GM21737 (cell line): ENCODE measurements around the gene LAMB3.

Experiments
- ATAC-seq: cut with Tn5 transposase; IDR thresholded peaks from one replicate; pipeline ENCODE4 v1.9.1; 2021; ENCODE audit warnings: mild to moderate bottlenecking, moderate library complexity; ENCODE audit not compliant: unreplicated experiment

LAMB3 gene

DNA sequence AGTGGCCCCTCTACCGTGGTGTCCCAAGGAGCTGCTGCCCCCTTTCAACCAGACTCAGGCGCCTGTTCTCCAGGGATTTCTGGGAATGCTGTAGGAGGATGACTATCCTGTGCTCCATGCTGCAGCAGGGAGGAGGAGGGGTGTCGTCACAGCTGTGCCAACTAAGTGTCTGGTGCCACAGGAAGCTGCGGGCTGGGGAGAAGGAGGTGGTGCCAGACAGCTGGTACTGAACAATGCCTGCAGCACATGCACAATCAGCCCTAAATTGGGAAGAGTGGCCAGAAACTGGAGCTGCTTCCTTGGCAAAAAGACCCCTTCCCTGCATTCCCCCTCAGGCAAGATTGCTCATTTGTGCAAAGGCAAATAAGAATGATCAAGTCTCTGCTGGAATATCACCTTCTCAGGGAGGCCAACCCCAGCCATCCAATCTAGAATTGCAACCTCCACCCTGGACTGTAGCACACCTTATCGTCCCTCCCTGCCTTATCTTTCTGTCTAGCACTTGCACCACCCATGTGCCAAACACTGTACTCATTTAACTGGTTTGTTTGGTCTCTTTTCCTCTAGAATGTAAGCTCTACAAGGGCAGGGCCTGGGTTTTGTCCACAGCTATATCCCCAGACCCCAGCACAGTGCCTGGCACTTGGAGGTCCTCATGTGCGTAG, 33.3 kb downstream of the LAMB3 start:
- ATAC-seq = no peak

DNA sequence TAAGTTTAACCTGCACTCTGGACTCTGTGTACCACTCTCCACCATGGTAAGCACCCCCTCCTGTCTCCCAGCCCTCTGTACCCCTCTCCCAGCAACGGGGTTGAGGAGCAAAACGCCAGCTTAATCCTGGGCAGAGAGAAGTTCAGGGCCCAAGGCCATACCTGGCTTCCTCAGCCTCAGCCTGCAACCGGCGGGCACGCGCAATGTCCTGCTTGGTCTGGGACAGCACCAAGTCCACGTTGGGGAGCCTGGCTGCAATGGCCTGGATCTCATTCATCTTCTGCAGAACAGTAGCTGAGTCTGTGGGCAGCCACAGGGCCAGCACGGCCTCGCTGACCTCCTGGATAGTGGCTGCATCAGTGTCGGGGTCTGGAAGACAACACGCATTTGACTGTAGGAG, 33.9 kb downstream of the LAMB3 start:
- no peak for ATAC-seq

DNA sequence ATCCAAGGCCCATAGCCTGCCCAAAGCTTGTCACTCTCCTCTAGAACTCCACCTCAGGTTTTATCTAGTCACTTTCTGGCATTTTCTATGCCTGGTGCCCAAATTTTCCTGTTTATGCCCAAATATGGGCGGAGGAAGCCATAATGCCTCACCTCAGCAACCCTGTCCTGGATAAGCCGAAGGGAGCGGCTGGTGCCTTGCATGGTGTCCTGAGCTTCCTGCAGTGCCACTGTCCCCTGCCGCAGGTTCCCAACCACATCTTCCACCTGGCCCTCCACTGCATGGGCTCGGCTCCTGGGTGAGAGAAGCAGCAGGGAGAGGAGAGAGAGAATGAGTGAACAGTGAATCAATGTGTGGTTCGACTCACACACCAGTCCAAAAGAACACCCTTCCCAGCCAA, 34.5 kb downstream of the LAMB3 start:
- no peak for ATAC-seq

DNA sequence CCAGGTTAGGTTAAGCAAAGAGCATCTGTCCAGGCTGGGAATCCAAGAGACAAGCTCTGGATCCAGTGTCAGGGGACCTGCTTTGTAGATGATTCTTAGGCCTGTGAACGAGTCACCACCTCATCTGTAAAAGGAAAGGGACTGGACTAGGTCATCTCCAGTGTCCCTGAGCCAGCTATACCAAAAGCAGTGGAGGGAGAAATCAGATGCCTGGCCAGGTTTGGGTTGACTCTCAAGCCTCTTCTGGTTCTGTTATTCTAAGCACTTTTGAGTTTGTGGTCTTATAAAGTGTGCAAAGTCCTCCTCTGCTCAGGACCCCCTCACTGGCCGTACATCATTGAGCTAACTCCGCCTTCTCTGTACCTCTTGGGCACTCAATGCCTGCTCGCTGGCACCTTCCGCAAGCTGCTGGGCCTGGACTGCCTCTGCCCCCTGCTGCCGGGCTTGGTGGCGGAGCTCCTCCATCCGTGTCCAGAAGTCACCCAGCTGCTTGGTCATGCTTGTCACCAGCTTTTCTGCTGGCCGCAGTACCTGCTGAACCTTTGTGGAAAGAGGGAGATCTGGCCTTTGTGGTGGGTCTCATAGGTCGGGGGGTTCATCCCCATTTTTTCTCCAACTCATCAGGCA, 35.1 kb downstream of the LAMB3 start:
- no peak for ATAC-seq

DNA sequence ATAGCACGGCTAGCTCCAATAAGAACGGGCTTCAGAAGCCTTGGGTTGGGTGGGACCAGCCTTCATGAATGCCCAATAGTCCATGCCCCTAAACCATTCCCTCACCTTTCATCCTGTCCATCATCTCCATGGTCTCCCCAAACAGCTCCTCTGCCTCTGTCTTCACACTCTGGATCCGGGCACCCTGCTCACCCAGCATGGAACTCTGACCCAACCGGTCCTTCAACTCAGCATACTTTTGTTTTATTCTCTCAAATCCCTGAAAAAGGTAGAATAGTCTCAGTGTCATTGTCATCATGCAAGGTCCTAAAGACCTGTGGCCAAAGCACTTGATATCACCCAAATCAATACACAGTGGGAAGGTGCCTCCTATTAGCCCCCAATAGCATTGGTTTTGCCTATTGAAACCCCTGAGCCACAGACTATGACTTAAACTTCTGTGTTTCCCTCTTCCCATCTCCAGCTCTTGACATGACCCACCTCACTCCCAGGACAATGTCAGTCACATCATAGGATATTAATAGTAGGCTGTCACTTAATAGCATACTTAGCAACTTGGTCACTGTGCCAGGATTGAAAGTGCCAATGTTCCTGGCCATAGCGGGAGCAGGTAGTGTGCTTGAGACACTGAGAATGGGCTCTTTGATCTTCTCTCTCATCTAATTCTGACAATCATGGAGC, 35.7 kb downstream of the LAMB3 start:
- ATAC-seq = no peak

DNA sequence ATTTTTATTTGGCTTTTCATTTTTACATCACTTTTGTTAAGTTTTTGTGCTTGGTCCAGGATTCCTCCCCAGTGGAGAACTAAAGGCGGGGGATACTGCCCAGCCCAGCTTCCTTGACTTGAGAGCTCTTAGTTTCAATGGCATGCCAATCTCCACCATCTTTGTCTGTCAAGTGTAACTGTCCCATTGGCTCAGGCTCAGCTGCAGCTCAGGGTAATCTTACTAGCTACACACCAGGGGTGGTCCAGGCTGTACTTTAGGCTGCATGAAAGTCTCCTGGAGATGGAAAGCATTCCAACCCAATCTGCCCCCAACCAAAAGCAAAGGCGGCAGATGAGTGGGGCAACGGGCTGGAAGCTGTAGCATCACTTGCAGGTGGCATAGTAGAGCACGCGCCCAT, 37.3 kb downstream of the LAMB3 start:
- ATAC-seq = no peak

DNA sequence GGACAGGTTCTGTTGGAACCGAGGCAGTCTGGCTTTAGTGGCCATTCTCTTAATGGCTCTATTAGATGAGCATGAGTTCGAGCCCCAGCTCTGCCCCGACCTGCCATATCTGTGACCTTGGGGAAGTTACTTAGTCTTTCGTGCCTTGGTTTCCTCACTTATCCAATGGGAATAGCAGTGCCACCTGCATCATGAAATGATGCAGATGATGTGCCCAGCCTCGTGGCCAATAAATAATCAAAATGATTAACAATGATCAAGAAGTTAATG, 38.1 kb downstream of the LAMB3 start:
- no peak for ATAC-seq

DNA sequence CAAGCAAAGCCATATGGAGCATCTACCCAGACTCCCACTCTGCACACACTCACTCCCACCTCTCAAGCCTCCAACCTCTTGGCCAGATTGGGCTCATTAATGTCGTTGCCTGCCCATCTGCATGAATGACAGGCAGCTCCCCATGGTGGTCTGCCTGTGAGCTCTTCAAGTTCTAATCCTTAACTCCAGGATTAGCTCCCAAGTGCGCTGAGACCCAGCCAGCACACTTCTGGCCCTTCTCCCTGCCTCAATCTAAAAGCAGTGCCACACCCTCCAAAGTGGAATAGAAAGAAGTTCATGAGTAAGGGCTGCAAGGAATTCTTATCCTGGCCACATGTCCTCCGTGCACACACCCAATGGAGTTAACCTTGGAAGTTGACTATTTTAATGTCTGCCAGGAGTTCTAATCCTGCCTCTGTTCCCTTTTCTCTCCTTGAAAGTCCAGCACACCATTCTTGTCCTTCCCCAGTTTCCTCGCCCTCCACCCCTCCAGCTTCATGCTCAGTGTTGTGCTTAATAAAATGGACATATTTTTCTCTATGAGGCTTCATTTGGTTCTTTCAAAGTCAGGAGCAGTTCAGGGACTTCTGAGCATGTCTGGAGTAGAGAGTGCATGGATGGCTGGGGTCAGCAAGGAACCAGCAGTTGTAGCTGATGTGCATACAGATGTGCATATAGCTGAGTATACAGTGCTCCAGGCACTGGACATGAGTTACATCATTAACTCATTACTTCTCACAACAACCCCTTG, 38.6 kb downstream of the LAMB3 start:
- ATAC-seq = no peak

DNA sequence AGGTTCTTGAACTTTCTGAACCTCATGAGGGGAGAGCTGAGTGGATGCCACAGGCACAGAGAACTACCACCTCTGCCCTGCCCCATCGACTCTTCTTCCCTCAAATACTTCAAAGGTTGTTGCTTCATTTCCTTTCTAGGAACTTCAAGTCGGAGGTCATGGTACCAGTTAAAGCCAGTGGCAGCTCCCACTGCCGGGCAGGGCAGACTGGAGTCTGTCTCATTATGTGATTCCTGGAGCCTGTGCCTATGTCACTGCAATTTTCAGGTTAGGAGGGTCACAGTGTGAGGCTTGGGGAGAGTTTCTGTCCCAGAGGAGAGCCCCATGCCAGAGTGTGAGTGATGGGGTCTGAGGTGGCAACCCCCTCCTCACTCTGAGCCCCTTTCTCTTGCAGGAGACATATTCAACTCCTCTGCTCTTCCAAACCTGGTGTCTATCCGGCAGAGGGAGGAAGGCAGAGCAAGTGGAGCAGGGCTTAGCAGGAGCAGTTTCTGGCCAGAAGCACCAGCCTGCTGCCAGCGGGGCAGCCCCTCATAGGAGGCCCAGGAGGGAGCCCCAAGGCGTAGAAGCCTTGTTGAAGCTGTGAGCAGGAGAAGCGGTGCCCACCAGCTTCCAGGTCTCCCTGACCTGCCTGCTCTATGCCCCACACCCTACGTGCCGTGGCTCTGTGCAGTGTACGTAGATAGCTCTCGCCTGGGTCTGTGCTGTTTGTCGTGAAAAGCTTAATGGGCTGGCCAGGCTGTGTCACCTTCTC, 39.4 kb downstream of the LAMB3 start:
- no peak for ATAC-seq

DNA sequence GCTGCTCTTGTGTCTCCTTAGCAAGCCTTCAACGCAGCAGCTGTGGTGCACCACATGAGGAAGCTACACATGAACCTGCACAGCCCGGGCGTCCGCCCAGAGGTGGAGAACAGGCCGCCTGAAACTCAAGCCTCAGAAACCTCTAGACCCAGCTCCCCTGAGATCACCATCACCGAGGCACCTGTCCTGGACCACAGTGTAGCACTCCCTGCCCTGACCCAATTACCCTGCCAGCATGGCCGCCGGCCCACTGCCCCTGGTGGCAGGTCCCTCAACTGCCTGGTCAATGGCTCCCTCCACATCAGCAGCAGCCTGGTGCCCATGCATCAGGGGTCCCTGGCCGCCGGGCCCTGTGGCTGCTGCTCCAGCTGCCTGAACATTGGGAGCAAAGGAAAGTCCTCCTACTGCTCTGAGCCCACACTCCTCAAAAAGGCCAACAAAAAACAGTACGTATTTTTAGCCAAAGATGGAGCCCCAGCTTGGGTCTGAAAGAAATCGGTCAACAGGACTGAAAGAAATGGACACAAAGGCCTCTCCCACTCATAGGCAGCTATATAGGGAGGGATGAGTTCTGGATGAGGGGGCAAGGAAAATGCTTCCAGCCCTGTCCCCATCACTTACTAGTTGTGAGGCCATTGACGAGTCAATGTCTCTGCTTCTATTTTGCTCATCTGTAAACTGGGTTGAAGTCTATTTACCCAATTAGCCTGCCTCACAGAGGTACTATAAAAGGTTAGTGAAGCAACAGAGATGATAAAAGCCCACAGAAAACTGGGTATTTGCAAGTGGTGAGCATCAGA, 40.3 kb downstream of the LAMB3 start:
- ATAC-seq = no peak

DNA sequence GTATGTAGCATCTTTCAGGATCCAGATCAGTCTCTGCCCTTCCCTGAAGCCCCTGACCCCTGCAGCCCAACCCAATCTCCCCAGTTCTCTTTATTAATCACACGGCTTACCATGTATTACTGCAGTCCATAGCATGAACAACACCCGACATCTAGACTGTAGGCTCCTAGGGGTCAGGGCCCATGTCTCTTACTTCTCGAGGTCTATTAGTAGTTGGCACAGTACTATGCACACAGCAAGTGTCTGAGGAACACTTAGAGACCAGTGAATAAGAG, 41.7 kb downstream of the LAMB3 start:
- ATAC-seq = no peak

DNA sequence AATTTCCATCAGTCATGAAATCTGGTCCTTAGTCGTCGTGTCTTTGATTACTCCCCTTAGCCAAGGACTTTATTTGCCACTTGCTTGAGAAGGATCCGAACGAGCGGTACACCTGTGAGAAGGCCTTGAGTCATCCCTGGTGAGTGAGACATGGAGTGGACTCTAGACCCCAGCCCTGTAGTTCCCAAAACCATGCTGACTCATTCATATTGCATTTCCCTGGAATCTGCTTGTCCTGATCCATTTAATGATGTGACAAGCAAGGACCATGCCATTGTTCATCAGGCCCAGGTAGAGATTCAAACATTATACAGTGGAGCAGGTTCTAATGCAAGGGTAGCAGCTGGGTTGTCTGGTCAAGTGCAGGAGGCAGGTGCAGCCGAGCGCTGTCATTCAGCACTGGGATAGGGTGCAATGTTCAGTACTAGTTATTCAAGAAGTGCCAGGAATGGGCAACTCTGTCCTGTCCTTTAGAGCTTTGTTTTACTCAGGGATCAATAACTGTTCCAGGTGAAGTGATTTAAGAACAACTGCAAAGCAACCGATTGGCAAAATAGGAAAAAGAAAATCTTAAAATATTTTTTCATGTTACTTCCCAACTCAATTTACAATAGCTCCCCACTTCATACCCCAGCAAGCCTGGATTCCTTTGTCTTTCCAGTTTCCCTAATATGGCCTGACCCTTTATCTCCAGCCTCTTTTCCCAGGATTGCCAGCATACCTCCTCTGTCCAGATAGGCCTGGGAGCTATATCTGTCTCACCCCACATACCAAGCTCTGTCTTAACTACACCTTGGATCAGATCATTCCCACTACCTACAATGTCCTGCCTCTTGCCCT, 42.2 kb downstream of the LAMB3 start:
- ATAC-seq = no peak

DNA sequence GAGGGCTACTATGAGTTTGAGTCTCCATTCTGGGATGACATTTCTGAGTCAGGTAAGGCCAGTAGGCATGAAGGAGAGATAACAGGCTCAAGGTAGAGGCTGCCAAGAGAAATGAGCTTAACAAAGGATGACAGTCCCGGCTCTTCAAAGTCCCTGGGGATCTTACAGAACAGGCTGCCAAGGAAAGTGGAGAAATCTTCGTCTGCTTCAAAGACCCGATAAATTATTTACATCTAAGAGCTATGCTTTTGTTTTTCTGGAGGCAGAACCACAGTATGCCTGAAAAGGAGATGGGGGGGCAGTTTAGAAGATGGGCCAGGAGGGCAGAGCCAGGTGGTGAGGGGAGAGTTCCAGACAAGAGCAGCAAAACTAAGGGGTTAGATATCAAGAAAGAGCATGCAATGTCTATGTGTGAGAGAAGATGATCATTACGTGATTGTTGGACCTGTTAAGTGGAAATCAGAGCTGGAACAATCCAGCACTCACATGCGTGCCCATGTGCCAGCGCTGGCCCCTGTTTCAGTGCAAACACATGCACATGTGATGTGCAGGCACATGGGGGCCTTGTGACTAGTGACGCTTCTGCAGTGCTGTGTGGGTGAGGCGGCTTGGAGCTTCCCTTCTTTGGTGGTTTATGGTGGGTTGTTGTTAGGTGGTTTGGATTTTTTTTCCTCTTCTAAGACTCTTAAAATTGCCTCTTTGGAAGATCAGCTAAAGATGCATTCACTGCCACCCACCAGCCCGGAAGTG, 43.0 kb downstream of the LAMB3 start:
- no peak for ATAC-seq

DNA sequence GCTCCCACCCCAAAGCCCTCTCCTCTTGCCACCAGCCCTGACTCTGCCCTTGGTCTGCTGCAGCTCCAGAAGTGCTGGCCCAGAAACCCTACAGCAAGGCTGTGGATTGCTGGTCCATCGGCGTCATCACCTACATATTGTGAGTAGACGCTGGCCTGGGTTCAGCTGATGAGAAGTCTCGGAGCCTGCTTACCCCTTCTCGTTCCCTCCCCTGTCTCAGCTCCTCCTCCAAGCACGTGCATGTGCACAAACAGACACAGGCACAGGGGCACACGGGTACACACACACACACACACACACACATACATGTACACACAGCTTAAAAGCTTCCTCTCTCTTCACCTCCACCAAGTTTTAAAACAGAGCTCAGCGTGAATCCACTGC, 44.4 kb downstream of the LAMB3 start:
- peak; percentile 14 for ATAC-seq

DNA sequence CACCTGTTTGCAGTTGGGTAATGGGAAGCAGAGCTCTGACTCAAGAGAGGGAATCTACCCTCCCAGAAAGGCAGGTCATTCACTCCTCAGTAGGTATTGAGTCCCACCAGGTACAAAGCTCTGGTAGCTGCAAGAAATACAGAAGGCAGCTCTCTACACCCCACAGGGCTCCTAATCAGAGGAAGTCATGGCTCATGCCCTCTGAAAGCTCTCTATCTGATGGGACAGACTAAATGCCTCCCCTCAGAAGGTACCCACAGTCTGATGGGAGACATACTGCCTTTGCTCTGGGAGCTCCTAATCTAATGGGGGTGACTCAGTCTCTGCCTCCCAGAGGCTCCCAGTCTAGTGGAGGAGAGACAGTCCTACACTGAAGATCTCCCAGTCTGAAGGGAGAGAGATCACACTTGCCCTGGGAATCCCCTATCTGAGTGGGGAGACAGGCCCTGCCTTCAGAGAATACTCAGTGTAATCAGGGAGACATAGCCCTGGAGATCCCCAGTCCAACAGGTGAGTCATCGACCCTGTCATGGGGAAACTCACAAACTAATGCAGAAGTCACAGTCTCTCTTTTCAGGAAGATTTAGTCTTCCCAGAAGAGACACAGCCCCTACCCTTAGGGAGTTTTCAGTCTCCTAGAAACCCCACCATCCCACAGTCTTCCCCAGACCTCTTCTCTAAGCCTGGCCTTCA, 45.0 kb downstream of the LAMB3 start:
- ATAC-seq = peak; percentile 79

DNA sequence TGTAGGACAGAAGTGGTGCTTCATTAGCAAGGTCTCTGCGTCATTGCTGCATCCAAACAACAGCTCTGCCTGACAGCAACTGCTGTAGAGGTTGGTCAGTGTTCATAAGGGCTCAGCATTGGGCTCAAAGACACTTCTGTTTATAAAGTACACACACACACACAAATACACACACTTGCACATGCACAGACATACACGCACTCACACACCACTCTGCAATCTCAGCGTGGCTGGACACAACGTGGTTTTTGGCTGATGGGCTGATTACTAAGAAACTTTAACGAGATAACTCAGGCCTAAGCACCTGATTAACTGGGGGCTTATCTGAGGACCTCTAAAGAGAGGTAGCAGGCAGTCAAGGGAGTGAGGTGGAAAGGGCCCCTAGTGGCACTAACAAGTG, 48.3 kb downstream of the LAMB3 start:
- no peak for ATAC-seq

DNA sequence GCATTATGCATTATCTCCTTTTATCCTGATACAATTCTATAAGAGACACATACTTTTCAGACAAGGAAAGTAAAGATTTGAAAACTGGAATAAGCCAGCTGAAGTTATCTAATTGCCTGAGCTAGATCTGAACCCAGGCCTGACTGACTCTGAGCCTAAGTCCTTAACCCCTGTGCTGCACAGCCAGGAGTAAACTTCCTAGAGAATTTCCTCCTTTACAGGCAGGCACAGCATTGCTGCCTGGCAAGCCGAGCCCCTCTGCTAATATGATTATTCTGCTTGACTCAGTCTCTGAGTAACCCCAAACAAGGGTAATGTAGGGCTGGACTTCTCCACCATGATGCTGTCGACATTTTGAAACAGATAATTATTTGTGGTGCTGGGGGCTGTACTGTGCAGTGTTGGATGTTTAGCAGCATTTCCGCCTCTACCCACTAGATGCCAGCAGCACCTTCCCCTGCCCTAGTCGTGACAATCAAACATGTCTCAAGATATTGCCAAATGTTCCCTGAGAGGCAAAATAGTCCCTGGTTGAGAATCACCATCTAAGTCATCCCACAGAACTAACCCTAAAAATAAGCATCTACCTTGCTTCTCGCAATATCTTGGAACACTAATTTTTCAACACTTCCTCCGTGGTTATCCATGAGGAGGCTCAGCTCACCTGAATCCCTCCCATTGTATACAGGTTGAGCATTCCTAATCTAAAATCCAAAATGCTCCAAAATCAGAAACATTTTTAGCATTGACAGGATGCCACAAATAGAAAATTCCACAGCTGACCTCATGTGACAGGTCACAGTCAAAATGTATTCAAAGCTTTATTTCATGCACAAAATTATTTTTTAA, 50.2 kb downstream of the LAMB3 start:
- ATAC-seq = no peak

DNA sequence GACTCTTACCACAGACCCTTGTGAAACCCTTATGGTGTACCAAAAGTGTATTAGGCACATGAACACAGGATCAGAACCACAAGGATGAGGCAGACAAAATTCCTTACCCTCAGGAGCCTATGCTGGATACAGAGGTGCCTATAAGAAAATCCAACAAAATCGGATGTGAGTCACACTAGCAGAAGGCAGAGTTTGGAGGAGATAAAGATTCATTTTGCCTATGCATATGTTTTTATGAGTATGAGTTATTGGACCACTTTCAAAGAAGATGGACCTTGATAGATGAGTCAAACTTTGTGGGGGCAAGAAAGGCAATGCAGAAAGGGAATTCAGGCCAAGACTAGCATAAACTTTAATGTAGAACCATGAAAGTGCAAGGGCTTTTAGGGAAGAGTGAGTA, 51.7 kb downstream of the LAMB3 start:
- no peak for ATAC-seq
